KMS-11 (cell line): ENCODE results near the gene SUCO.
A peak's percentile ranks its signal among the peaks of the same experiment; 100 is the strongest.

ENCODE experiments used
- H2AFZ ChIP-seq: fragments of 200-600 bp; sonication (generic); 2 replicates; pipeline ENCODE4 v1.6.1; 2016; ENCODE audit warnings: antibody characterized with exemption, mixed run types, low read depth
- H3K27ac ChIP-seq: fragments of 200-600 bp; sonication (generic); 2 replicates; pipeline ENCODE4 v1.6.1; 2016; ENCODE audit warnings: mild to moderate bottlenecking, mixed run types
- H3K27me3 ChIP-seq: fragments of 200-600 bp; sonication (generic); 2 replicates; pipeline ENCODE4 v1.6.1; 2017; ENCODE audit warnings: mild to moderate bottlenecking, low read depth, mixed run types, moderate library complexity; ENCODE audit not compliant: insufficient read depth
- H3K36me3 ChIP-seq: fragments of 200-600 bp; sonication (generic); 2 replicates; pipeline ENCODE4 v1.6.1; 2017; ENCODE audit warnings: mild to moderate bottlenecking, mixed run types; ENCODE audit not compliant: insufficient read depth
- H3K4me1 ChIP-seq: fragments of 200-600 bp; sonication (generic); 2 replicates; pipeline ENCODE4 v1.6.1; 2016; ENCODE audit warnings: mild to moderate bottlenecking, low read depth, mixed run types; ENCODE audit not compliant: poor library complexity, severe bottlenecking
- H3K4me2 ChIP-seq: fragments of 200-600 bp; sonication (generic); 2 replicates; pipeline ENCODE4 v1.7.0; 2016; ENCODE audit warnings: mild to moderate bottlenecking, mixed run types
- H3K4me3 ChIP-seq: fragments of 200-600 bp; sonication (generic); IDR thresholded peaks from 2 replicates; pipeline ENCODE4 v1.6.1; 2017; ENCODE audit warnings: low read depth, low read length, mixed read lengths; ENCODE audit not compliant: insufficient read depth
- H3K79me2 ChIP-seq: fragments of 200-600 bp; sonication (generic); 2 replicates; pipeline ENCODE4 v1.6.1; 2016; ENCODE audit warnings: low read depth, mixed run types; ENCODE audit not compliant: insufficient read depth
- H3K9ac ChIP-seq: fragments of 200-600 bp; sonication (generic); 2 replicates; pipeline ENCODE4 v1.6.1; 2016; ENCODE audit warnings: mild to moderate bottlenecking, mixed run types
- H4K20me1 ChIP-seq: fragments of 200-600 bp; sonication (generic); 2 replicates; pipeline ENCODE4 v1.6.1; 2016; ENCODE audit warnings: mild to moderate bottlenecking, mixed run types; ENCODE audit not compliant: insufficient read depth
- TF ChIP-seq, protein P1 (sequence below): fragments of 200-600 bp; sonication (generic); conservative IDR thresholded peaks from 2 replicates; pipeline ENCODE4 v1.6.1; 2017; ENCODE audit warnings: low read depth, mild to moderate bottlenecking, antibody characterized with exemption, low read length, moderate library complexity, mixed read lengths

SUCO gene

DNA sequence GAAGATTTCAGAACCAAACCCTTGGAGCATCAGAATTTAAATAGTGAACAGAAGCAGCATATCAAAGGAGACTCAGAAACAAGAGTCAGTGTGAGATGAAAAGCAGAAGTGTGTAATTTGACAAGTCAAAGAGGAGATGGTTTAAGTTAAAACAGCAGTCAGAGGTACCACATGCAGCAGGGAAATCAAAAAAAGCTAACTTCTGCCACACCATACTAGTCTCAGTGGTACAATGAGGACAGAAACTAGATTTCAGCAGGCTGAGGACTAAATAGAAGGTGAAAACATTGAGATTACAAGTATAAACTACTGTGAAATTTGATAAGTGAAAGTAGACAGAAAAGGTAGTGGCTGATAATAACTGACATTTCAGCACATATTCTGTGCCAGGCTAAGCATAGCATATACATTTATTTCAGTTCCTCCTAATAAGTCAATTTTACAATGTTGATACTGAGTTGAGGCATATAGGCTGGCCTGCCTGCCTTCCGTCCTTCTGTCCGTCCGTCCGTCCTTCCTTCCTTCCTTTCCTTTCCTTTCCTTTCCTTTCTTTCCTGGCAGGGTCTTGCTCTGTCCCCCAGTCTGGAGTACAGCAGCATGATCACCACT, 12.6 kb downstream of the SUCO start:
- Histone ChIP-seq H3K4me3 (no peak overlapping the region), H3K36me3 (no peaks in the 10 kb centered on the region), H3K27me3 (no peaks in the 10 kb centered on the region), H3K27ac (no peak overlapping the region), H3K9ac (no peak overlapping the region), H3K4me1 (peaks cover 40% of the 10 kb centered on the region), H4K20me1 (peaks cover 17% of the 10 kb centered on the region), H2AFZ (no peak overlapping the region), H3K4me2 (no peak overlapping the region; the same call in 1 of the 2 replicates), H3K79me2 (peaks cover 93% of the 10 kb centered on the region)
- TF ChIP-seq, protein P1, sequence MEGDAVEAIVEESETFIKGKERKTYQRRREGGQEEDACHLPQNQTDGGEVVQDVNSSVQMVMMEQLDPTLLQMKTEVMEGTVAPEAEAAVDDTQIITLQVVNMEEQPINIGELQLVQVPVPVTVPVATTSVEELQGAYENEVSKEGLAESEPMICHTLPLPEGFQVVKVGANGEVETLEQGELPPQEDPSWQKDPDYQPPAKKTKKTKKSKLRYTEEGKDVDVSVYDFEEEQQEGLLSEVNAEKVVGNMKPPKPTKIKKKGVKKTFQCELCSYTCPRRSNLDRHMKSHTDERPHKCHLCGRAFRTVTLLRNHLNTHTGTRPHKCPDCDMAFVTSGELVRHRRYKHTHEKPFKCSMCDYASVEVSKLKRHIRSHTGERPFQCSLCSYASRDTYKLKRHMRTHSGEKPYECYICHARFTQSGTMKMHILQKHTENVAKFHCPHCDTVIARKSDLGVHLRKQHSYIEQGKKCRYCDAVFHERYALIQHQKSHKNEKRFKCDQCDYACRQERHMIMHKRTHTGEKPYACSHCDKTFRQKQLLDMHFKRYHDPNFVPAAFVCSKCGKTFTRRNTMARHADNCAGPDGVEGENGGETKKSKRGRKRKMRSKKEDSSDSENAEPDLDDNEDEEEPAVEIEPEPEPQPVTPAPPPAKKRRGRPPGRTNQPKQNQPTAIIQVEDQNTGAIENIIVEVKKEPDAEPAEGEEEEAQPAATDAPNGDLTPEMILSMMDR = no peak

DNA sequence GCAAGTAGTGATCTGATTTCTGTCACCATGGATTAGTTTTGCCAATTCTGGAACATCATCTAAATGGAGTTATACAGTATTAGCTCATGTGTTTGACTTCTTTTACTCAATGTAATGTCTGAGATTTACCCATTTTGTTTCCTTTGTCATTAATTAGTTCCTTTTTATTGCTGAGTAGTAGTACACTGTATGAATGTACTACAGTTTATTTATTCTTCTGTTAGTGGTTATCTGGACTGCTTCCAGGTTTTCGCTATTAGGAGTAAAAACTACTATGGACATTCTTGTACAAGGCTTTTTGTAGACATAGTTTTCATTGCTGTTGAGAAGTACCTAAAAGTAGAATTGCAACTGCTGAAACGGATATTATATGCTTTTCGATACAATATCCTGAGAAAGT, 14.1 kb downstream of the SUCO start:
- no peaks in the 10 kb centered on the region for H3K27me3 ChIP-seq
- H3K4me2 ChIP-seq = no peak overlapping the region
- TF ChIP-seq, protein P1 = no peak
- H2AFZ ChIP-seq = no peak overlapping the region
- no peak overlapping the region for H3K9ac ChIP-seq
- no peaks in the 10 kb centered on the region for H3K36me3 ChIP-seq
- H3K4me3 ChIP-seq = no peak overlapping the region
- H3K27ac ChIP-seq = no peak overlapping the region
- peaks cover 23% of the 10 kb centered on the region for H4K20me1 ChIP-seq
- peaks cover 50% of the 10 kb centered on the region for H3K4me1 ChIP-seq
- peaks cover 91% of the 10 kb centered on the region for H3K79me2 ChIP-seq

DNA sequence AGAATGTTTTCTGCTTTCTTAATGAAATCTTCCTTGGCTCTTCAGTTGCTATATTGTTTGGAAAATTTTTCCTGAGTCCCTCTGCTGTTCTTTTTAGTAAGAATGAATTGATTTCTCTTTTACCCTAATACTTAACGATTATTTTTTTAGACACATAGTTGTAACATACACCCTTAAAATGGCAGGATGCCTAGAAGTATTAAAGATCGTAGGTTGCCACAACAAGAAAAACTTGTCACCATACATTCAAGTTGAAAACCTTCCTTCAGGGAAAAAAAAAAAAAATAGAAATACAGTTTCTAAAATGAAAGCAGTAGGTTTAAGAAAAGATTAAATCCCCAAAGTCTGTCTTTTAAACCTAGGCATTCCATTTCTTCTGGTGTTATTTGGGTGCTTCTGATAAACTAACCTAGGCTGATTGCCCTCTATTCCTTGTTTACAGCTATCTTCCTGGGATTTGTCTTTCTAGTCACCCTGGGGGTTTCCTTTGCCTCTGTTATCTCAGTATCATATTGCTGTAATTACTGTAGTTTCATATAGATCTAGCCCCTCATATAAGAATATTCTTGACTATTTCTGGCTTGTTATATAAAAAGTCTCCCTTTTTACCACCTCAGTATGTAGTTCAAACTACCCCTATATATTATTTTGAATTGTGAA, 16.8 kb downstream of the SUCO start:
- H3K9ac ChIP-seq = no peak overlapping the region
- H3K79me2 ChIP-seq = peaks cover 72% of the 10 kb centered on the region
- H4K20me1 ChIP-seq = peaks cover 23% of the 10 kb centered on the region
- TF ChIP-seq, protein P1 = no peak
- H3K4me1 ChIP-seq = peaks cover 38% of the 10 kb centered on the region
- H3K36me3 ChIP-seq = no peaks in the 10 kb centered on the region
- peak overlapping the region; percentile 10; the same call in 1 of the 2 replicates for H3K4me2 ChIP-seq
- H3K27ac ChIP-seq = no peak overlapping the region
- H3K27me3 ChIP-seq = no peaks in the 10 kb centered on the region
- no peak overlapping the region for H3K4me3 ChIP-seq
- no peak overlapping the region for H2AFZ ChIP-seq

DNA sequence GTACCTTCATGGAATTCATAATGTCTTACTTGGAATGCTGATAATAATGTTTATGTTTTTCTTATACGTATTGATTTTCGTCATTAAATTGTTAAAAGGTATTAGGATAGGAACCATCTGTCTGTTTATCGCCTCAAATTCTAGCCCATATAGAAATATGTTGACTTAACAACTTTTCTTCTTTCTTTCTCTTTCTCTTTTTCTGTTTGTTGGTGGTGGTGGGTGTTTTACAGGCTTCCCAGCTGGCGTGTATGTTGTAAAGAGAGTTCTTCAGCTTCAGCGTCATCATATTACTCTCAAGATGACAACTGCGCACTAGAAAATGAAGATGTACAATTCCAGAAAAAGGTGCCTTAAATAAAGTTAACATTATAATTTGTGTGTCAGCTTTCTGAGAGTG, 18.3 kb downstream of the SUCO start:
- H4K20me1 ChIP-seq = peaks cover 25% of the 10 kb centered on the region
- H3K27me3 ChIP-seq = no peaks in the 10 kb centered on the region
- no peak overlapping the region for H2AFZ ChIP-seq
- H3K36me3 ChIP-seq = no peaks in the 10 kb centered on the region
- H3K79me2 ChIP-seq = peaks cover 59% of the 10 kb centered on the region
- no peak overlapping the region for H3K4me2 ChIP-seq
- H3K9ac ChIP-seq = no peak overlapping the region
- H3K4me3 ChIP-seq = no peak overlapping the region
- TF ChIP-seq, protein P1 = no peak
- peaks cover 29% of the 10 kb centered on the region for H3K4me1 ChIP-seq
- H3K27ac ChIP-seq = no peak overlapping the region
